MM.1S (cell line): Measurements from ENCODE around the gene PCDHGA11.

Experiments used
- EZH2phosphoT487 ChIP-seq: fragments of 300-600 bp; sonication (generic); IDR thresholded peaks from 2 replicates; pipeline ENCODE4 v1.6.1; 2018; ENCODE audit warnings: antibody characterized with exemption, low read length
- TF ChIP-seq, protein P1 (sequence below): fragments of 300-600 bp; sonication (generic); IDR thresholded peaks from 2 replicates; pipeline ENCODE4 v1.5.1; 2016; ENCODE audit warnings: antibody characterized with exemption, low read length, mixed read lengths

DNA sequence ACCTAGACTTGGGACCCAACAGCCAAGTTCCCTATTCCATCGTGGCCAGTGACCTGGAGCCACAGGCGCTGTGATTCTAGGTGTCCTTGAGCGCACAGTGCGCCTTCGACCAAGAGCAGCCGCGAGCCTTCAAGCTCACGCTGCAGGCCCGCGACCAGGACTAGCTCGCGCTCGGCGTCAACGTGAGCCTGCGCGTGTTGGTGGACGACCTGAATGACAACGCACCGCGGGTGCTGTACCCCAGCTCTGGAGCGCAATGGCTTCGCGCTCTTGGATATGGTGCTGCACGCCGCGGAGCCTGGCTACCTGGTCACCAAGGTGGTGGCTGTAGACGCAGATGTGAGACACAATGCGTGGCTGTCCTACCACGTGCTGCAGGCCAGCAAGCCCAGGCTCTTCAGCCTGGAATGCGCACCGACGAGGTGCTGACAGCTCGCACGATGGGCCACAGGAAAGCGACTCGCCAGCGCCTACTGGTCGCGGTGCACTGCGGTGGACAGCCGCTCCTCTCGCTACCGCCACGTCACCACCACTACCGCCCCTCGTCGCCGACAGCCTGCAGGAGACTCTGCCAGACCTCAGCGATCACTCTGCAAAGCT, 20.8 kb downstream of the PCDHGA11 start:
- TF ChIP-seq, protein P1, sequence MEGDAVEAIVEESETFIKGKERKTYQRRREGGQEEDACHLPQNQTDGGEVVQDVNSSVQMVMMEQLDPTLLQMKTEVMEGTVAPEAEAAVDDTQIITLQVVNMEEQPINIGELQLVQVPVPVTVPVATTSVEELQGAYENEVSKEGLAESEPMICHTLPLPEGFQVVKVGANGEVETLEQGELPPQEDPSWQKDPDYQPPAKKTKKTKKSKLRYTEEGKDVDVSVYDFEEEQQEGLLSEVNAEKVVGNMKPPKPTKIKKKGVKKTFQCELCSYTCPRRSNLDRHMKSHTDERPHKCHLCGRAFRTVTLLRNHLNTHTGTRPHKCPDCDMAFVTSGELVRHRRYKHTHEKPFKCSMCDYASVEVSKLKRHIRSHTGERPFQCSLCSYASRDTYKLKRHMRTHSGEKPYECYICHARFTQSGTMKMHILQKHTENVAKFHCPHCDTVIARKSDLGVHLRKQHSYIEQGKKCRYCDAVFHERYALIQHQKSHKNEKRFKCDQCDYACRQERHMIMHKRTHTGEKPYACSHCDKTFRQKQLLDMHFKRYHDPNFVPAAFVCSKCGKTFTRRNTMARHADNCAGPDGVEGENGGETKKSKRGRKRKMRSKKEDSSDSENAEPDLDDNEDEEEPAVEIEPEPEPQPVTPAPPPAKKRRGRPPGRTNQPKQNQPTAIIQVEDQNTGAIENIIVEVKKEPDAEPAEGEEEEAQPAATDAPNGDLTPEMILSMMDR, result no peak
- TF ChIP-seq EZH2phosphoT487, result no peak
